Stimulated activated CD4-positive, alpha-beta T cell treated with anti-CD3 and anti-CD28 coated beads, Interleukin-12 subunit alpha, Interleukin-12 subunit beta, amount 100 ng/mL, for 24 hours (primary cell): ENCODE results near the gene GAMT.

Experiments
- DNase-seq, 2 experiments: peaks; one replicate each; pipeline ENCODE4 v3.0.0-alpha.2; 2020; ENCODE audit warnings: low read depth in 2 of 2

Gene GAMT

GRCh38 chr19:1385816-1386215, 15.5 kb downstream of the GAMT start:
- DNase-seq, result no peak

DNA sequence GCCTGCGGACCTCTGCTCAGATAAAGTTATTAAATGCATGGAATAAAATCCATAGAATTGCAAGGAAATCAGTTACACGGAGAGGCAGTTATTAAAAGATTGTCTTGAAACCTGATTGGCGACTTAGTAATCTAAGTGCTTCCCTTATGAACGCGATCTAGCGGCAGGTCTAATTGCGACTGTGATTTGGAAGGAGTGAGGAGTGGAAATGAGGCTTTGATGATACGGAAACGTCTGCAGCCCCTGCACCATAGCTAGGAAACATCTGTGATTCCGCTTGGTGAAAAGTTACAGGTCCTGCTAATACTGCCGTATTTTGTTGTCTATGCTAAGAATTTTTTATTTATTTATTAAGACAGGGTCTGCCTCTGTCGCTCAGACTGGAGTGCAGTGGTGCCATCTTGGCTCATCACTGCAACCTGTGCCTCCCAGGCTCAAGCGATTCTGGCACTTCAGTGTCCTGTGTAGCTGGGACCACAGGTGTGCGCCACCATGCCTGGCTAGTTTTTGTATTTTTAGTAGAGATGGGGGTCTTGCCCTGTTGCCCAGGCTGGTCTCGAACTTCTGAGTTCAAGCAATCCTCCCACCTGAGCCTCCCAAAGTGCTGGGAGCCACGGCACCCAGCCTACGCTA, 16.7 kb downstream of the GAMT start:
- DNase-seq, result no peak

- no peak for DNase-seq
Observed at GRCh38 chr19:1384085-1384462, 17.3 kb downstream of the GAMT start.

- DNase-seq, result peak; percentile 90 to 94
Observed at GRCh38 chr19:1383312-1384084, 17.8 kb downstream of the GAMT start, which contains the start of gene NDUFS7. Gene NDUFS7, plus strand, starts transcription at chr19:1383907. Its CDS starts 20 bp downstream, at chr19:1383927.

DNA sequence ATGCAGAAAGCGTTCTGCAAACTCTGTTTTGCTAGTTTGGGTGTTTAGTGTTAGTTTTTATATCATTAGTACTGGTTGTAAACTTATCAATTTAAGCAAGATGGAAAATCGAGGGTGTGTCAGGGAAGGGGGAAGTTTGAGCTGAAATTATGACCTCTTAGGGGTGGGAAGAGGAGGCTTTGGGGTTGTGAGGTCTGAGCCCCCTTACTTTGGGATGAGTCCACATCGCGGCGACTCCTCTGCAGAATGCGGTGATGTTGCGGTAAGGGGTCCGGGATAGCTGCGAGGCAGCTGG, 18.4 kb downstream of the GAMT start:
- no peak for DNase-seq

GRCh38 chr19:1382250-1382649, 19.1 kb downstream of the GAMT start:
- no peak for DNase-seq

- no peak for DNase-seq
Observed at GRCh38 chr19:1379961-1380489, 21.3 kb downstream of the GAMT start.

GRCh38 chr19:1379126-1379905, 22.0 kb downstream of the GAMT start:
- no peak for DNase-seq

GRCh38 chr19:1377965-1378785, 23.2 kb downstream of the GAMT start:
- DNase-seq, result no peak

GRCh38 chr19:1377176-1377964, 24.0 kb downstream of the GAMT start:
- DNase-seq, result no peak

- DNase-seq, result no peak
Observed at GRCh38 chr19:1376415-1376805, 24.9 kb downstream of the GAMT start.

DNA sequence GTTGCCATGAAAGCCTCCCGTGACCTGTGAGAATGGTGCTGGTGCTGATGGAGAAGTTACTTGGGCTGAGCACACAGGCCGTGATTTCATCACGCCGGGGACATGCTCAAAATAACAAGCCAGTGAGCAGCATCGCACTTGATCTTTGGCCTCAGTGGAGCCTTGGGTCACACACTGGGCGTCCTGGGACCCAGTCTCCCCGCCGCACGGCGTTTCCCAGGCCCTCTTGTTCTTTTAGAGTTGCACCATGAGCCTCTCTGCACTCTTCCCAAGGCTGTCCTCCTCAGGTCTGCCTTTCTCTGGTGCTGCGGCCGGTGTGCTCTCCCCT, 27.1 kb downstream of the GAMT start:
- no peak for DNase-seq

DNA sequence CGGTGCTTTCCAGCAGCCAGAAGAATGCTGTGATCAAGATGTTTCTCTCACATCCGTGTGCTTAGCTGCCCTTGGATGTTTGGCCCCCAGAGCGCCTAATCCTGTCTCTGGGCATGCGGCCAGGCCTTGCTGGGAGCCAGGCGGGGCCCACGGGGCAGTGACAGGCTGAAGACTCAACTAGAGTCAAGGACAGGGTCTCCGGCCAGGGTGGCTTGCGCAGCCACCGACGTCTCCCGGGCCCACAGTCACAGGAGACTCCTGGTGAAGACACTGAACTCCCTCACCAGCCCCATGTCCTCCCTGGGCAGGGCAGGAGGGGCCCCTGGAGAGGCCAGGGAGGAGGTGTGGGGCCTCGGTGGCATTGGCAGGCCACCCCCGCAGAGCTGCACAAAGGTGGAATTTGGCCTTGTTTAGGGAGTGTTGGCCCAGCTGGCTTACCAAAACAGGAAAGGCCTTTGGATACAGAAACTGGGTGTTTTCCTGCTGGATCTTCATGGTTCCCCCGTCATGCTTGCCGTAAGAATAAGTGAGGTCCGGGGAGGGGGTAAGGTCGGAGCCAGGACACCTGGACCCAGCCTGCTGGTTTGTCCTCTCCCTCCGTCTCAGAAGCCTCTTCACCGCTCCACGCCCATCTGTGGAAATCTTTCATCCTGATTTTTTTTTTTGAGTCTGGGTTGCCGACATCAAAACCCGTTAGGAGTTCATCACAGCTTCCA, 27.6 kb downstream of the GAMT start:
- DNase-seq, result no peak

DNA sequence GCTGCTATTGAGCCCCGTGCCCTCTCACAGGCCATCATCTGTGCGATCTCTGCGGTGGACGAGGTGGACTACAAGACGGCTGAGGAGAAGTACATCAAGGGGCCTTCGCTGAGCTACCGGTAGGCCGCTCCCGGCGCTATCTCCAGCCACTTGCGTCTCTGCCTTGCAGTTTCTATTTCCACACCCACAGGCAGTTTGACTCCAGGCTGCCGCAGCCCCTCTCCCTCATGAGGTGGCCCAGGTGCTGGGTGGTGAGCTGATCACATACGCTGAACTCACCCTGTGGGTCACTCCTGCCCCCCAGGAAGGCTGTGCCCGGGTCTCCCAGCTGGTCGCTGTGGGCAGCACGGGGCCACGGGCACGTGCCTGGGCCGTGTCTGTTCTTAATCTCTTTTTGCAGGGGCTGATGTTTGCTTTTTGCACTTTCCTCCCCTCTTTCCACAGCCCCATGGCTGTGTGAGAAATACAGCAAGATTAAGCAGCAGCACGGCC, 28.3 kb downstream of the GAMT start:
- no peak for DNase-seq

- no peak for DNase-seq
Observed at GRCh38 chr19:1370579-1371361, 30.6 kb downstream of the GAMT start.

GRCh38 chr19:1369214-1369805, 32.0 kb downstream of the GAMT start:
- DNase-seq, result no peak

- no peak for DNase-seq
Observed at GRCh38 chr19:1366899-1367870, 34.2 kb downstream of the GAMT start.

GRCh38 chr19:1366296-1366695, 35.0 kb downstream of the GAMT start:
- no peak for DNase-seq
